ENCODE measurements around the gene NUDT12. TPM values are rescaled to one million over a fixed set of nuclear protein-coding genes. Genes with fewer than 3 reads are reported as not detected.

The NUDT12 gene
- total RNA-seq, 2 donors from 2014 or later, result 15.3 to 24.5 TPM

GRCh38 chr5:103560826-103561225, 1.8 kb downstream of the NUDT12 start:
- no peak overlapping the region for H3K4me3 Mint-ChIP-seq
- Histone ChIP-seq H3K36me3 (ENCODE audit: control insufficient read depth, insufficient read depth, low read length) (no peaks in the 10 kb centered on the region), H3K4me3 (ENCODE audit: low read length) (no peak overlapping the region), H3K9ac (ENCODE audit: extremely low read depth, low read length, poor library complexity, severe bottlenecking) (no peak overlapping the region), H3K27me3 (ENCODE audit: control insufficient read depth, insufficient read depth, low read length, poor library complexity, severe bottlenecking) (no peaks in the 10 kb centered on the region), H3K27ac (ENCODE audit: low read depth, low read length) (no peak overlapping the region), H3K9me3 (ENCODE audit: control insufficient read depth, low read length) (no peaks in the 10 kb centered on the region), H3K4me1 (ENCODE audit: control insufficient read depth, insufficient read depth, low read length) (no peaks in the 10 kb centered on the region)
- H3K9me3 Mint-ChIP-seq, result no peaks in the 10 kb centered on the region
- no peaks in the 10 kb centered on the region for H3K27me3 Mint-ChIP-seq (ENCODE audit: insufficient read depth)
- TF ChIP-seq CTCF (conservative IDR thresholded peaks at IDR 0.05), result no peak
- H3K27ac Mint-ChIP-seq, result no peak overlapping the region
- no peaks in the 10 kb centered on the region for H3K36me3 Mint-ChIP-seq (ENCODE audit: low read depth)
- peaks cover 10% of the 10 kb centered on the region for H3K4me1 Mint-ChIP-seq
- WGBS, 2 experiments (ENCODE audit: insufficient coverage in 1 of 2, insufficient read length in 1 of 2), result 90 to 100% methylated on average over 1 of the region's 3 CpGs
- DNase-seq, result no peak

- no peak for DNase-seq
- no peak overlapping the region for H3K4me3 ChIP-seq (ENCODE audit: low read length)
- H3K27ac Mint-ChIP-seq, result no peak overlapping the region
- no peak overlapping the region for H3K4me3 Mint-ChIP-seq
- TF ChIP-seq CTCF (conservative IDR thresholded peaks at IDR 0.05), result no peak
- H3K27me3 Mint-ChIP-seq (ENCODE audit: insufficient read depth), result no peaks in the 10 kb centered on the region
- no peak overlapping the region for H3K27ac ChIP-seq (ENCODE audit: low read depth, low read length)
- no peaks in the 10 kb centered on the region for H3K9me3 Mint-ChIP-seq
- no peaks in the 10 kb centered on the region for H3K4me1 Mint-ChIP-seq
- H3K36me3 ChIP-seq (ENCODE audit: control insufficient read depth, insufficient read depth, low read length), result no peaks in the 10 kb centered on the region
- no peak overlapping the region for H3K9ac ChIP-seq (ENCODE audit: extremely low read depth, low read length, poor library complexity, severe bottlenecking)
- peaks cover 12% of the 10 kb centered on the region for H3K36me3 Mint-ChIP-seq (ENCODE audit: low read depth)
- no peaks in the 10 kb centered on the region for H3K27me3 ChIP-seq (ENCODE audit: control insufficient read depth, insufficient read depth, low read length, poor library complexity, severe bottlenecking)
- no peaks in the 10 kb centered on the region for H3K4me1 ChIP-seq (ENCODE audit: control insufficient read depth, insufficient read depth, low read length)
- 95% methylated on average over 2 of the region's 2 CpGs; no CpG with 5 or more reads in 1 of the 2 experiments for WGBS, 2 experiments (ENCODE audit: insufficient coverage in 1 of 2, insufficient read length in 1 of 2)
- H3K9me3 ChIP-seq (ENCODE audit: control insufficient read depth, low read length), result no peaks in the 10 kb centered on the region
Measured at GRCh38 chr5:103546858-103547257, 15.7 kb downstream of the NUDT12 start.

- no peaks in the 10 kb centered on the region for H3K27me3 ChIP-seq (ENCODE audit: control insufficient read depth, insufficient read depth, low read length, poor library complexity, severe bottlenecking)
- H3K36me3 ChIP-seq (ENCODE audit: control insufficient read depth, insufficient read depth, low read length), result no peaks in the 10 kb centered on the region
- H3K4me3 Mint-ChIP-seq, result no peak overlapping the region
- H3K27ac Mint-ChIP-seq, result no peak overlapping the region
- H3K4me1 ChIP-seq (ENCODE audit: control insufficient read depth, insufficient read depth, low read length), result no peaks in the 10 kb centered on the region
- H3K9ac ChIP-seq (ENCODE audit: extremely low read depth, low read length, poor library complexity, severe bottlenecking), result no peak overlapping the region
- no peaks in the 10 kb centered on the region for H3K9me3 Mint-ChIP-seq
- no peaks in the 10 kb centered on the region for H3K4me1 Mint-ChIP-seq
- H3K4me3 ChIP-seq (ENCODE audit: low read length), result no peak overlapping the region
- no peaks in the 10 kb centered on the region for H3K36me3 Mint-ChIP-seq (ENCODE audit: low read depth)
- no peak for TF ChIP-seq CTCF (conservative IDR thresholded peaks at IDR 0.05)
- DNase-seq, result no peak
- no peaks in the 10 kb centered on the region for H3K27me3 Mint-ChIP-seq (ENCODE audit: insufficient read depth)
- H3K9me3 ChIP-seq (ENCODE audit: control insufficient read depth, low read length), result no peaks in the 10 kb centered on the region
- no peak overlapping the region for H3K27ac ChIP-seq (ENCODE audit: low read depth, low read length)
Measured at GRCh38 chr5:103542441-103542840, 20.1 kb downstream of the NUDT12 start.

All from endodermal cell (in vitro differentiated cells).